GM21367 (cell line): ENCODE results near the gene OPRM1.

Experiments used
- ATAC-seq: cut with Tn5 transposase; IDR thresholded peaks from one replicate; pipeline ENCODE4 v1.9.1; 2021; ENCODE audit not compliant: unreplicated experiment

The OPRM1 gene

GRCh38 chr6:154267508-154268106 is 228.6 kb downstream of the OPRM1 start:
- peak; percentile 39 for ATAC-seq

GRCh38 chr6:154268486-154268885 is 229.4 kb downstream of the OPRM1 start:
- no peak for ATAC-seq

- no peak for ATAC-seq
These were observed 235.1 kb downstream of the OPRM1 start for GRCh38 chr6:154274168-154274567.

- ATAC-seq = peak; percentile 59
These were observed 238.0 kb downstream of the OPRM1 start for GRCh38 chr6:154276810-154277628.

GRCh38 chr6:154277629-154278017 is 238.6 kb downstream of the OPRM1 start:
- no peak for ATAC-seq

GRCh38 chr6:154280521-154280920 is 241.5 kb downstream of the OPRM1 start:
- ATAC-seq = no peak

GRCh38 chr6:154284313-154284853 is 245.3 kb downstream of the OPRM1 start:
- ATAC-seq = no peak

GRCh38 chr6:154285826-154286225 is 246.8 kb downstream of the OPRM1 start:
- no peak for ATAC-seq

- no peak for ATAC-seq
These were observed 250.9 kb downstream of the OPRM1 start for GRCh38 chr6:154289818-154290508.

- no peak for ATAC-seq
These were observed 253.0 kb downstream of the OPRM1 start for GRCh38 chr6:154292066-154292465.

GRCh38 chr6:154292855-154293519 is 253.9 kb downstream of the OPRM1 start:
- ATAC-seq = no peak

GRCh38 chr6:154295733-154296132 is 256.7 kb downstream of the OPRM1 start:
- no peak for ATAC-seq
